Coronary artery (tissue), 2 donors: ENCODE data around the gene ALG1.

Experiments
- DNase-seq: peaks from one replicate; pipeline ENCODE4 v3.0.0-alpha.2; 2017; ENCODE audit warnings: low spot score
- H3K27ac ChIP-seq, 2 donors: fragments of 200-600 bp; sonication (generic); one replicate each; pipeline ENCODE4 v1.5.1; 2016 to 2019
- H3K4me3 ChIP-seq: fragments of 200-600 bp; sonication (generic); 2 replicates; pipeline ENCODE4 v1.5.1; 2016; ENCODE audit warnings: mild to moderate bottlenecking, moderate library complexity
- TF ChIP-seq, protein P1 (sequence below): fragments of 200-600 bp; sonication (generic); IDR thresholded peaks from one replicate; pipeline ENCODE4 v1.5.1; 2019; ENCODE audit warnings: antibody characterized with exemption

ALG1 gene

DNA sequence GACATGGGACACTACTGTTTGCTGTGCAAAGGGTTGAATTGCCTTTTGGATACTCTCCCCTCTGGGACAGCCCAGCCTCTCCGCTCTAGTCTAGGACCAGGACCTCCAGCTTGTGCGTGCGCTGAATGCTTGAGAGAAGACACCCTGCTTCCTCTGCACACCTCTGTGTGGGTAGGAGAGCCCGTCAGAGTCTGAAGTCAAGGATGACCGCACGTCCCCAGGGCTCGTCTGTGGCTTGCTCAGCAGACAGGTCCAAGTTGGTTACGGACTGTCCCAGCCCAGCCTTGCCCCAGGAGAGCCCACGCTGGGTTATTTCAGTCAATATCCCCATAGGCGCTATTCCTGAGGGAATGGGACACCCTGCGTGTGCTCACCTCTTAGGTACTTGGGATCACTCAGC, 9.6 kb upstream of the ALG1 start:
- Histone ChIP-seq H3K27ac (no peak overlapping the region), H3K4me3 (no peak overlapping the region)
- no peak for DNase-seq
- TF ChIP-seq, protein P1, sequence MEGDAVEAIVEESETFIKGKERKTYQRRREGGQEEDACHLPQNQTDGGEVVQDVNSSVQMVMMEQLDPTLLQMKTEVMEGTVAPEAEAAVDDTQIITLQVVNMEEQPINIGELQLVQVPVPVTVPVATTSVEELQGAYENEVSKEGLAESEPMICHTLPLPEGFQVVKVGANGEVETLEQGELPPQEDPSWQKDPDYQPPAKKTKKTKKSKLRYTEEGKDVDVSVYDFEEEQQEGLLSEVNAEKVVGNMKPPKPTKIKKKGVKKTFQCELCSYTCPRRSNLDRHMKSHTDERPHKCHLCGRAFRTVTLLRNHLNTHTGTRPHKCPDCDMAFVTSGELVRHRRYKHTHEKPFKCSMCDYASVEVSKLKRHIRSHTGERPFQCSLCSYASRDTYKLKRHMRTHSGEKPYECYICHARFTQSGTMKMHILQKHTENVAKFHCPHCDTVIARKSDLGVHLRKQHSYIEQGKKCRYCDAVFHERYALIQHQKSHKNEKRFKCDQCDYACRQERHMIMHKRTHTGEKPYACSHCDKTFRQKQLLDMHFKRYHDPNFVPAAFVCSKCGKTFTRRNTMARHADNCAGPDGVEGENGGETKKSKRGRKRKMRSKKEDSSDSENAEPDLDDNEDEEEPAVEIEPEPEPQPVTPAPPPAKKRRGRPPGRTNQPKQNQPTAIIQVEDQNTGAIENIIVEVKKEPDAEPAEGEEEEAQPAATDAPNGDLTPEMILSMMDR = no peak

DNA sequence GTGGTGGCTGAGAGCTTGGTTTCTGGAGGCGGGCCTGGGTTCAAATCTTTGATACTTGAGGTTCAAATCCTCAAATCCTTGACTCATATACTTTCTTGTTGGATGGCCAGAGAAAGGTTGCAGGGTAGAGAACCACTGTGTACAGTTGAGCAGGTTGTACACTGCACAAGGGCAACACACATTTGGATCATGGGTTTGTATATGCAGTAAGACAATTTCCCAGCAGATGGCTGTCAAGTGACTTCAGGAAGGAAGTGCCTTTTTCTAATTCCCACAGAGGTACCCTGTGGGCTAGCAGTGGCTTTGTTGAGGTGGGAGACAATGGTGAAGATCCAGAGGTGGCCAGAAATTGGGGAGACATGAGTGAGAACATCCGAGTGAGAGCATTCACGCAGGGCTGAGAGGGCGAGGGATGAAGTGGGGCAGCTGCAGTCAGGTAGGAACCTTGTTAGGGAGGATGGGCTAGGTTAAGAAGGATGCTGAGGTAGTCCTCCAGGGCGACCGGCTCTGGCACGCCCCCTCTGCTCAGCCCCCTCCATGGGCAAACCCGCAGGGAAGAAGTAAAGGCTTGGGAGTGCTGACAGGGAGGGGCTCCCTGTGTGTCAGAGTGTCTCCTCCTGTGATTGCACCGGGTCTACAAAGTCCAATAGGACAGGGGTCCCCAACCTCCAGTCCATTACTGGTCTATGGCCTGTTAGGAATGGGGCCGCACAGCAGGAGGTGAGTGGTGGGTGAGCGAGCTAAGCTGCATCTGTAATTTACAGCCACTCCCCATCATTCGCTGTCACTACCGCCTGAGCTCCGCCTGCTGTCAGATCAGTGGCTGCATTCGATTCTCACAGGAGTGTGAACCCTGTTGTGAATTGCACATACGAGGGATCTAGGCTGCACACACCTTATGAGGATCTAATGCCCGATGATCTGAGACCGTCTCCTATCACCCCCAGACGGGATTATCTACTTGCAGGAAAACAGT, 8.6 kb upstream of the ALG1 start:
- Histone ChIP-seq H3K27ac (no peak overlapping the region), H3K4me3 (no peak overlapping the region)
- DNase-seq = no peak
- TF ChIP-seq, protein P1 = no peak

DNA sequence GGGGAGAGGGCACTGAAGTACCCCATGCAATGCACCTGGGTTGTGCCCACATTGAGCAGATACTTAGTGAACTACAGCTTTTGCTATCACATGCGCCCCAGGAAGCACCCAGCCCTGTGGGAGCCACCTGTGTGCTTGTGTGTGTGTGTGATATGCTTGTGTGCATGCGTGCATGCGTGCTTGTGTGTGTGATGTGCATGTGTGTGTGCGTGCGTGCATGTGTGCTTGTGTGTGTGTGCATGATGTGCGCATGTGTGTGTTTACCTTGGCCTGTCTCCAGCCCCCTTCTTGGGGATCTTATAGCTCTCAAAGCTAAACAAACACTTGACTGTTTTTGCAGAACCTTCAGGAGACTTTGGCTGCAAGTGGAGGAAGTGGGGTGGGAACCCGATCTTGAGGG, 6.7 kb upstream of the ALG1 start:
- Histone ChIP-seq H3K27ac (no peak overlapping the region), H3K4me3 (no peak overlapping the region)
- DNase-seq = no peak
- TF ChIP-seq, protein P1 = no peak

DNA sequence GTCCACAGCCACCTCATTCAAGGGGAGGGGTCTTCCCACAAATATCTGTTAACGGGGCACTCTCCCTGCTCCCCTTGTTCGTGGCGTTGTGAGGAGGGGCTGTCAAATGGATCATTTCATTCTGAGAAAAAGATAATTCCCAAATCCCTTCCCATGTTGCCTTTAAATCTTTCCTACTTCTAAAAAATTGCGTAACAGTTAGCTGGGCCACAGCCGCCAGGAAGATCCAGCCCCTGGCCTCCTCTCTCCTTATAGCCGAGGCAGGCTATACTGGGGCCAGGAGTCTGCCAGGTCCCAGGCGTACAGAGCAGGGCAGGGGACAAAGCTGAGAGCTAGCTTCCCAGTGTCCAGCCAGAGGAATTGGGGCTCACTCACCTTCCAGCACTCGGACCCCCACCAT, 6.3 kb upstream of the ALG1 start:
- no peak overlapping the region for H3K4me3 ChIP-seq
- TF ChIP-seq, protein P1 = no peak
- no peak overlapping the region for H3K27ac ChIP-seq

DNA sequence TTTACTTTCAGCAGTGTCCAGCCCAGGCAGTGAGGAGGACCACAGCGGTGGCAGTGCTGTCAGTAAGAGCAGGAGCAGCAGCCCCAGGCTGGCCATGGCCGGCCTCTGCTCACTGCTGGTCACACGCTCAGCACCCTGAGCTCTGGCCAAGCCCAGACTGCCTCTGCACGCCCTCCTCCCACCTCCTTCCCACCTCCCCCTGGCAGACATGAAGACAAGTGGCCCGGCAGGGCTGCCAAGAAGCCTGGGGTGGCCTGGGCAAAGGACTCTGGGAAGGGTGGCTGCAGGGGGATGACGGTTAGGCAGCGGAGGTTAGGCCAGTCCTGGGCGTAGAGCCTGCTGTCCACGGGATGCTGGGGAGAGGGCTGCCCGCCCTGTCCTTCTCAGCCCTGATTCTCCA, 5.8 kb upstream of the ALG1 start, which contains the start of gene C16orf89:
Gene C16orf89, minus strand, starts transcription at position 144 of the 400 bp plus-strand sequence. Its CDS starts 48 bp downstream, at position 96.
- H3K4me3 ChIP-seq = no peak within 1 kb of the TSS
- TF ChIP-seq, protein P1 = no peak
- no peak within 1 kb of the TSS for H3K27ac ChIP-seq
- DNase-seq = no peak

More for the DNA sequence above, 6.3 kb upstream of the ALG1 start:
- no peak for DNase-seq

DNA sequence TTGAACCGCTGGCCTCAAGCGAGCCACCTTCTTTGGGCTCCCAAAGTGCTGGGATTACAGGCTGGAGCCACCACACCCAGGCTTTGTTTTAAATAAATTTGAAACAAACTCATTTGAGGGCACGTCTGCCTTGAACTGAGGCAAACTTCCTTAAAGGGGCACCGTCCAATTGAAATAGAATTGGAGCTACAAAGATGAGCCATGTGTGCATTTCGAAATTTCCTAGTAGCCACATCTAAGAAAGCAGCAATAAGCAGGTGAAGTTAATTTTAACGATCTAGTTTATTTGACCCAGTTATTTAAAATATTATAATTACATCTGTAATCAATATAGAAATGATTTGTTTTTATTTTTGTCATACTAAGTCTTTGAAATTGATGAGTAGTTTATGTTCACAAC, 5.1 kb upstream of the ALG1 start:
- TF ChIP-seq, protein P1 = no peak
- no peak for DNase-seq
- no peak overlapping the region for H3K4me3 ChIP-seq
- H3K27ac ChIP-seq = no peak overlapping the region

DNA sequence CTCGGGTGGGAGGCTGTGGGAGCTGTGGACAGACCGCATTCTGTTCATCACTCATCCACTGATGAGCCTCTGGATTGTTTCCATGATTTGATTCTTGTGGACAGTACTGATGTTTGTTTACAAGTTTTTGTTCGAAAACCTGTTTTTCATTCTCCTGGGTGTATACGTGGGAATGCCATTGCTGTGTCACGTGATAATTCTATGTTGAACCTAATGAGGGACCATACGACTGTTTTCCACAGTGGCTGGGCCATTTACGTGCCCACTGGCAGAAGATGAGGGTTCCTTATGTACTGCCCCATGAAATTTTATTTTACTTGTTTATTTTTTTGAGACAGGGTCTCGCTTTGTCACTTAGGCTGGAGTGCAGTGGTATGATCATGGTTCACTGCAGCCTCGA, 2.6 kb upstream of the ALG1 start:
- TF ChIP-seq, protein P1 = no peak
- H3K27ac ChIP-seq = no peak overlapping the region
- H3K4me3 ChIP-seq = no peak overlapping the region
- DNase-seq = no peak
